ENCODE data around the gene TVP23A. TPM values are rescaled to one million over a fixed set of nuclear protein-coding genes. Genes with fewer than 3 reads are reported as not detected.

Gene TVP23A
- total RNA-seq, 1 experiment from 2014 or later = not detected

DNA sequence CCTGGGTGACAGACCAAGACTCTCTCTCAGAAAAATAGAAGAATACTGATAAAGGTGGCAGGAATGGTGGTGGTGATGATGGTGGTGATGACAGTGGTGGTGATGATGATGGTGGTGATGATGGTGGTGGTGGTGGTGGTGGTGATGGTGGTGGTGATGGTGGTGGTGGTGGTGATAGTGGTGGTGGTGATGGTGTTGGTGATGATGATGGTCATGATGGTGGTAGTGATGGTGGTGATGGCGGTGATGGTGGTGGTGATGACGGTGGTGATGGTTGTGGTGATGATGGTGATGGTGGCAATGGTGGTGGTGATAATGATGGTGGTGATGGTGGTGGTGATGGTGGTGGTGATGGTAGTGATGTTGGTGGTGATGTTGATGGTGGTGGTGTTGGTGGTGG is 40.4 kb upstream of the TVP23A start:
- CTCF ChIA-PET = no interaction called here
- TF ChIP-seq, protein P1, sequence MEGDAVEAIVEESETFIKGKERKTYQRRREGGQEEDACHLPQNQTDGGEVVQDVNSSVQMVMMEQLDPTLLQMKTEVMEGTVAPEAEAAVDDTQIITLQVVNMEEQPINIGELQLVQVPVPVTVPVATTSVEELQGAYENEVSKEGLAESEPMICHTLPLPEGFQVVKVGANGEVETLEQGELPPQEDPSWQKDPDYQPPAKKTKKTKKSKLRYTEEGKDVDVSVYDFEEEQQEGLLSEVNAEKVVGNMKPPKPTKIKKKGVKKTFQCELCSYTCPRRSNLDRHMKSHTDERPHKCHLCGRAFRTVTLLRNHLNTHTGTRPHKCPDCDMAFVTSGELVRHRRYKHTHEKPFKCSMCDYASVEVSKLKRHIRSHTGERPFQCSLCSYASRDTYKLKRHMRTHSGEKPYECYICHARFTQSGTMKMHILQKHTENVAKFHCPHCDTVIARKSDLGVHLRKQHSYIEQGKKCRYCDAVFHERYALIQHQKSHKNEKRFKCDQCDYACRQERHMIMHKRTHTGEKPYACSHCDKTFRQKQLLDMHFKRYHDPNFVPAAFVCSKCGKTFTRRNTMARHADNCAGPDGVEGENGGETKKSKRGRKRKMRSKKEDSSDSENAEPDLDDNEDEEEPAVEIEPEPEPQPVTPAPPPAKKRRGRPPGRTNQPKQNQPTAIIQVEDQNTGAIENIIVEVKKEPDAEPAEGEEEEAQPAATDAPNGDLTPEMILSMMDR (conservative IDR thresholded peaks at IDR 0.05; ENCODE audit: low read depth, low read length) = no peak
- TF ChIP-seq EZH2 (IDR thresholded peaks at IDR 0.05; ENCODE audit: borderline replicate concordance, low read depth, low read length, poor library complexity, severe bottlenecking) = no peak
- Histone ChIP-seq H3K4me3 (ENCODE audit: low read depth, low read length, poor library complexity, severe bottlenecking) (no peak overlapping the region), H3K27ac (ENCODE audit: low read depth, low read length, poor library complexity, severe bottlenecking) (no peak overlapping the region), H3K4me1 (ENCODE audit: insufficient read depth, low read length, poor library complexity, severe bottlenecking) (no peaks in the 10 kb centered on the region), H3K36me3 (ENCODE audit: insufficient read depth, low read length, poor library complexity, severe bottlenecking) (no peaks in the 10 kb centered on the region), H3K27me3 (replicated peaks; ENCODE audit: insufficient read depth, low read depth, low read length, poor library complexity) (peaks cover 17% of the 10 kb centered on the region), H3K9me3 (ENCODE audit: low read depth, low read length, poor library complexity, severe bottlenecking) (no peaks in the 10 kb centered on the region)
- DNase-seq (ENCODE audit: low spot score) = no peak
- POLR2A ChIA-PET (ENCODE audit: low non-redundant PET) = no interaction called here
- intact Hi-C loops (cut with micrococcal nuclease; ENCODE audit: unreplicated experiment) = no loop called here
- no TSS peak for BruUV-seq (replicated peaks)

GRCh38 chr16:10858203-10858602 is 39.6 kb upstream of the TVP23A start:
- Histone ChIP-seq H3K4me1 (ENCODE audit: insufficient read depth, low read length, poor library complexity, severe bottlenecking) (no peaks in the 10 kb centered on the region), H3K4me3 (ENCODE audit: low read depth, low read length, poor library complexity, severe bottlenecking) (no peak overlapping the region), H3K9me3 (ENCODE audit: low read depth, low read length, poor library complexity, severe bottlenecking) (no peaks in the 10 kb centered on the region), H3K36me3 (ENCODE audit: insufficient read depth, low read length, poor library complexity, severe bottlenecking) (no peaks in the 10 kb centered on the region), H3K27ac (ENCODE audit: low read depth, low read length, poor library complexity, severe bottlenecking) (no peak overlapping the region), H3K27me3 (replicated peaks; ENCODE audit: insufficient read depth, low read depth, low read length, poor library complexity) (peaks cover 17% of the 10 kb centered on the region)
- no TSS peak for BruUV-seq (replicated peaks)
- TF ChIP-seq, protein P1 (conservative IDR thresholded peaks at IDR 0.05; ENCODE audit: low read depth, low read length) = no peak
- TF ChIP-seq EZH2 (IDR thresholded peaks at IDR 0.05; ENCODE audit: borderline replicate concordance, low read depth, low read length, poor library complexity, severe bottlenecking) = no peak
- DNase-seq (ENCODE audit: low spot score) = no peak
- intact Hi-C loops (cut with micrococcal nuclease; ENCODE audit: unreplicated experiment) = no loop called here
- ChIA-PET POLR2A (ENCODE audit: low non-redundant PET) (no interaction called here), CTCF (no interaction called here)

GRCh38 chr16:10856042-10856441 is 37.4 kb upstream of the TVP23A start:
- no TSS peak for BruUV-seq (replicated peaks)
- Histone ChIP-seq H3K4me3 (ENCODE audit: low read depth, low read length, poor library complexity, severe bottlenecking) (no peak overlapping the region), H3K27me3 (replicated peaks; ENCODE audit: insufficient read depth, low read depth, low read length, poor library complexity) (no peaks in the 10 kb centered on the region), H3K4me1 (ENCODE audit: insufficient read depth, low read length, poor library complexity, severe bottlenecking) (no peaks in the 10 kb centered on the region), H3K27ac (ENCODE audit: low read depth, low read length, poor library complexity, severe bottlenecking) (no peak overlapping the region), H3K36me3 (ENCODE audit: insufficient read depth, low read length, poor library complexity, severe bottlenecking) (no peaks in the 10 kb centered on the region), H3K9me3 (ENCODE audit: low read depth, low read length, poor library complexity, severe bottlenecking) (no peaks in the 10 kb centered on the region)
- DNase-seq (ENCODE audit: low spot score) = no peak
- no peak for TF ChIP-seq EZH2 (IDR thresholded peaks at IDR 0.05; ENCODE audit: borderline replicate concordance, low read depth, low read length, poor library complexity, severe bottlenecking)
- TF ChIP-seq, protein P1 (conservative IDR thresholded peaks at IDR 0.05; ENCODE audit: low read depth, low read length) = no peak
- POLR2A ChIA-PET (ENCODE audit: low non-redundant PET) = no interaction called here
- CTCF ChIA-PET = no interaction called here
- intact Hi-C loops (cut with micrococcal nuclease; ENCODE audit: unreplicated experiment) = no loop called here
